ENCODE results near the gene PLAGL2. TPM values are rescaled to one million over a fixed set of nuclear protein-coding genes. Genes with fewer than 3 reads are reported as not detected.
"Not testable (repeated sequence)": the region's sequence is repeated elsewhere in the genome, so short reads cannot be mapped to it uniquely, and the experiment has no call there.

Gene PLAGL2
- 8.3 TPM for total RNA-seq
- long read RNA-seq, partial matches to known transcripts: 0 of 3 reads
- long read RNA-seq, other reads (novel, unspliced or antisense): 3 of 3 reads

- DNase-seq (ENCODE audit: low spot score): peak; percentile 97
Measured at GRCh38 chr20:32207626-32208498, at the start of gene PLAGL2, which contains the start of gene POFUT1. PLAGL2 (minus strand) TSS chr20:32207743; CDS start chr20:32202178, 5,565 bp downstream. POFUT1 (plus strand) TSS chr20:32207880; CDS start chr20:32207942, 62 bp downstream.

GRCh38 chr20:32252189-32252588, 44.6 kb upstream of the PLAGL2 start:
- DNase-seq (ENCODE audit: low spot score): no peak

- no peak for DNase-seq (ENCODE audit: low spot score)
Measured at GRCh38 chr20:32251470-32251869, 43.9 kb upstream of the PLAGL2 start.

- no peak for DNase-seq (ENCODE audit: low spot score)
Measured at GRCh38 chr20:32249030-32249738, 41.6 kb upstream of the PLAGL2 start.

GRCh38 chr20:32248043-32248442, 40.5 kb upstream of the PLAGL2 start:
- no peak for DNase-seq (ENCODE audit: low spot score)

GRCh38 chr20:32246208-32246607, 38.7 kb upstream of the PLAGL2 start:
- DNase-seq (ENCODE audit: low spot score): not testable (repeated sequence)

GRCh38 chr20:32244959-32245358, 37.4 kb upstream of the PLAGL2 start:
- no peak for DNase-seq (ENCODE audit: low spot score)

- DNase-seq (ENCODE audit: low spot score): no peak
Measured at GRCh38 chr20:32244150-32244823, 36.7 kb upstream of the PLAGL2 start.

- DNase-seq (ENCODE audit: low spot score): no peak
Measured at GRCh38 chr20:32241807-32242206, 34.3 kb upstream of the PLAGL2 start.

GRCh38 chr20:32240205-32240604, 32.7 kb upstream of the PLAGL2 start:
- no peak for DNase-seq (ENCODE audit: low spot score)

- DNase-seq (ENCODE audit: low spot score): no peak
Measured at GRCh38 chr20:32238483-32239425, 31.2 kb upstream of the PLAGL2 start.

- DNase-seq (ENCODE audit: low spot score): no peak
Measured at GRCh38 chr20:32237419-32237818, 29.9 kb upstream of the PLAGL2 start.

GRCh38 chr20:32236819-32237218, 29.3 kb upstream of the PLAGL2 start:
- DNase-seq (ENCODE audit: low spot score): no peak

- DNase-seq (ENCODE audit: low spot score): no peak
Measured at GRCh38 chr20:32236048-32236533, 28.5 kb upstream of the PLAGL2 start.

- DNase-seq (ENCODE audit: low spot score): no peak
Measured at GRCh38 chr20:32235331-32236047, 27.9 kb upstream of the PLAGL2 start.

- no peak for DNase-seq (ENCODE audit: low spot score)
Measured at GRCh38 chr20:32234135-32234808, 26.7 kb upstream of the PLAGL2 start.

GRCh38 chr20:32233286-32233685, 25.7 kb upstream of the PLAGL2 start:
- no peak for DNase-seq (ENCODE audit: low spot score)

- DNase-seq (ENCODE audit: low spot score): no peak
Measured at GRCh38 chr20:32232326-32232886, 24.9 kb upstream of the PLAGL2 start.

- DNase-seq (ENCODE audit: low spot score): no peak
Measured at GRCh38 chr20:32231847-32232246, 24.3 kb upstream of the PLAGL2 start.
